H9 (cell line): ENCODE measurements around the gene KLKB1. TPM values are rescaled to one million over a fixed set of nuclear protein-coding genes. Genes with fewer than 3 reads are reported as not detected.

Experiments used
- DNase-seq: peaks from one replicate; pipeline ENCODE4 v3.0.0-alpha.2; 2017
- H2AFZ ChIP-seq: one replicate; pipeline ENCODE4 v1.6.1; 2013; ENCODE audit warnings: mild to moderate bottlenecking, low read length, control low read depth, moderate library complexity
- H2AK5ac ChIP-seq: 2 replicates; pipeline ENCODE4 v1.6.1; 2013; ENCODE audit warnings: low read length, control low read depth, mixed read lengths; ENCODE audit not compliant: insufficient read length
- H2BK120ac ChIP-seq: one replicate; pipeline ENCODE4 v1.6.1; 2013; ENCODE audit warnings: low read depth, mild to moderate bottlenecking, low read length, control low read depth, inconsistent platforms; ENCODE audit not compliant: poor library complexity, severe bottlenecking
- H2BK12ac ChIP-seq: 2 replicates; pipeline ENCODE4 v1.6.1; 2013; ENCODE audit warnings: low read length, control low read depth, mixed read lengths, low read depth; ENCODE audit not compliant: insufficient read length
- H2BK15ac ChIP-seq: 2 replicates; pipeline ENCODE4 v1.6.1; 2013; ENCODE audit warnings: low read depth, low read length, control low read depth
- H2BK20ac ChIP-seq: one replicate; pipeline ENCODE4 v1.6.1; 2013; ENCODE audit warnings: low read depth, mild to moderate bottlenecking, low read length, control low read depth, inconsistent platforms; ENCODE audit not compliant: poor library complexity, severe bottlenecking
- H2BK5ac ChIP-seq: 2 replicates; pipeline ENCODE4 v1.6.1; 2013; ENCODE audit warnings: low read length, control low read depth, mixed read lengths; ENCODE audit not compliant: insufficient read length
- H3K14ac ChIP-seq: 2 replicates; pipeline ENCODE4 v1.6.1; 2013; ENCODE audit warnings: low read length, control low read depth; ENCODE audit not compliant: insufficient read depth
- H3K18ac ChIP-seq: 2 replicates; pipeline ENCODE4 v1.6.1; 2013; ENCODE audit warnings: low read depth, mild to moderate bottlenecking, mixed read lengths, low read length, control low read depth; ENCODE audit not compliant: insufficient read length
- H3K23ac ChIP-seq: 2 replicates; pipeline ENCODE4 v1.6.1; 2013; ENCODE audit warnings: low read length, control low read depth, mixed read lengths, low read depth; ENCODE audit not compliant: insufficient read length
- H3K23me2 ChIP-seq: 2 replicates; pipeline ENCODE4 v1.6.1; 2013; ENCODE audit warnings: low read depth, mild to moderate bottlenecking, mixed read lengths, low read length, control low read depth; ENCODE audit not compliant: insufficient read length, poor library complexity, severe bottlenecking
- H3K27ac ChIP-seq: 2 replicates; pipeline ENCODE4 v1.5.1; 2013; ENCODE audit warnings: low read length, control low read depth, mixed read lengths, low read depth; ENCODE audit not compliant: insufficient read length
- H3K27me3 ChIP-seq: 2 replicates; pipeline ENCODE4 v1.6.1; 2013; ENCODE audit warnings: low read length, control low read depth, inconsistent platforms; ENCODE audit not compliant: insufficient read depth
- H3K4ac ChIP-seq: 2 replicates; pipeline ENCODE4 v1.6.1; 2013; ENCODE audit warnings: low read depth, mild to moderate bottlenecking, control low read depth, inconsistent platforms, low read length, moderate library complexity
- H3K4me1 ChIP-seq: 2 replicates; pipeline ENCODE4 v1.6.1; 2013; ENCODE audit warnings: low read length, control low read depth, inconsistent platforms; ENCODE audit not compliant: insufficient read depth
- H3K4me2 ChIP-seq: 2 replicates; pipeline ENCODE4 v1.6.1; 2013; ENCODE audit warnings: low read length, control low read depth, mixed read lengths; ENCODE audit not compliant: insufficient read length, insufficient read depth
- H3K56ac ChIP-seq: 2 replicates; pipeline ENCODE4 v1.6.1; 2013; ENCODE audit warnings: low read depth, mild to moderate bottlenecking, mixed read lengths, low read length, control low read depth; ENCODE audit not compliant: insufficient read length
- H3K79me1 ChIP-seq: 2 replicates; pipeline ENCODE4 v1.6.1; 2013; ENCODE audit warnings: low read depth, mild to moderate bottlenecking, moderate library complexity, low read length, control low read depth, inconsistent platforms; ENCODE audit not compliant: insufficient read depth, poor library complexity, severe bottlenecking
- H3K79me2 ChIP-seq: 2 replicates; pipeline ENCODE4 v1.6.1; 2013; ENCODE audit warnings: low read length, control low read depth, inconsistent platforms; ENCODE audit not compliant: insufficient read depth
- H3K9ac ChIP-seq: 2 replicates; pipeline ENCODE4 v1.6.1; 2013; ENCODE audit warnings: low read length, control low read depth, mixed read lengths; ENCODE audit not compliant: insufficient read length; ENCODE audit errors: extremely low read depth
- H3K9me3 ChIP-seq: one replicate; pipeline ENCODE4 v1.6.1; 2013; ENCODE audit warnings: low read depth, low read length, inconsistent platforms; ENCODE audit not compliant: control insufficient read depth
- H3T11ph ChIP-seq: one replicate; pipeline ENCODE4 v1.6.1; 2013; ENCODE audit warnings: mild to moderate bottlenecking, low read length, control low read depth, inconsistent platforms
- H4K20me1 ChIP-seq: one replicate; pipeline ENCODE4 v1.6.1; 2013; ENCODE audit not compliant: control insufficient read depth, insufficient read length, insufficient read depth
- H4K5ac ChIP-seq: 2 replicates; pipeline ENCODE4 v1.6.1; 2013; ENCODE audit warnings: low read depth, mild to moderate bottlenecking, mixed read lengths, low read length, control low read depth; ENCODE audit not compliant: insufficient read length
- H4K8ac ChIP-seq: replicated peaks from 2 replicates; pipeline ENCODE4 v1.6.1; 2013; ENCODE audit warnings: low read length, control low read depth, mixed read lengths, low read depth; ENCODE audit not compliant: insufficient read length
- H4K91ac ChIP-seq: 2 replicates; pipeline ENCODE4 v1.6.1; 2013; ENCODE audit warnings: low read depth, mild to moderate bottlenecking, moderate library complexity, mixed read lengths, low read length, control low read depth; ENCODE audit not compliant: insufficient read length
- H3K27ac Mint-ChIP-seq, 3 experiments: 2 replicates in 2 of 3; 3 replicates in 1 of 3; pipeline ENCODE4 v1.8.0; 2020 to 2021; ENCODE audit warnings: mixed read lengths in 3 of 3, mild to moderate bottlenecking in 1 of 3, moderate library complexity in 1 of 3
- H3K27me3 Mint-ChIP-seq: 2 replicates; pipeline ENCODE4 v1.8.0; 2021; ENCODE audit warnings: low read depth, mild to moderate bottlenecking, moderate library complexity, mixed read lengths
- H3K36me3 Mint-ChIP-seq, 3 experiments: 2 replicates in 2 of 3; 3 replicates in 1 of 3; pipeline ENCODE4 v1.8.0; 2020 to 2021; ENCODE audit warnings: low read depth in 3 of 3, mixed read lengths in 3 of 3; ENCODE audit not compliant: insufficient read depth in 1 of 3
- H3K4me1 Mint-ChIP-seq, 2 experiments: 2 replicates each; pipeline ENCODE4 v1.8.0; 2020; ENCODE audit warnings: mixed read lengths in 2 of 2
- H3K4me3 Mint-ChIP-seq, 2 experiments: 2 replicates in 1 of 2; 3 replicates in 1 of 2; pipeline ENCODE4 v1.8.0; 2020 to 2021; ENCODE audit warnings: mild to moderate bottlenecking in 2 of 2, mixed read lengths in 2 of 2, moderate library complexity in 1 of 2
- H3K9me3 Mint-ChIP-seq, 2 experiments: 2 replicates in 1 of 2; 3 replicates in 1 of 2; pipeline ENCODE4 v1.8.0; 2020; ENCODE audit warnings: mild to moderate bottlenecking in 2 of 2, mixed read lengths in 2 of 2, moderate library complexity in 1 of 2
- WGBS: extraction: QIAGEN DNeasy Blood & Tissue Kit; methylation state at CpG from one replicate; pipeline ENCODE4 v1.1.7; 2013; ENCODE audit warnings: missing lambda C conversion rate, low lambda C conversion rate, mixed read lengths; ENCODE audit not compliant: insufficient read length; ENCODE audit errors: extremely low coverage; 5-methylcytosine and 5-hydroxymethylcytosine counted together
- total RNA-seq: library from RNA; stranded (reverse); gene quantifications from 2 replicates; pipeline ENCODE4 v1.2.1, GENCODE V29; 2021
- TF ChIP-seq, protein P1 (sequence below): fragments of 200-600 bp; sonication (generic); conservative IDR thresholded peaks from 3 replicates; pipeline ENCODE4 v1.8.0; 2021; ENCODE audit warnings: antibody characterized with exemption, mild to moderate bottlenecking

Gene KLKB1
- total RNA-seq, 1 experiment from 2014 or later, result 21.8 TPM

GRCh38 chr4:186240452-186240847 is 13.1 kb downstream of the KLKB1 start:
- H3K4me1 ChIP-seq, result no peaks in the 10 kb centered on the region
- no peak overlapping the region for H4K5ac ChIP-seq
- H2BK120ac ChIP-seq, result no peak overlapping the region
- no peak overlapping the region for H2AFZ ChIP-seq
- H2BK20ac ChIP-seq, result no peak overlapping the region
- no peak overlapping the region for H2AK5ac ChIP-seq
- WGBS, result no CpG with 5 or more reads among the region's 7 CpGs
- no peak overlapping the region for H2BK12ac ChIP-seq
- no peak overlapping the region for H4K8ac ChIP-seq
- H3K9me3 ChIP-seq, result no peaks in the 10 kb centered on the region
- H3K27ac ChIP-seq, result peak overlapping the region; percentile 3
- no peak for DNase-seq
- no peak overlapping the region for H3K4me2 ChIP-seq
- H3K23ac ChIP-seq, result no peak overlapping the region
- TF ChIP-seq, protein P1, sequence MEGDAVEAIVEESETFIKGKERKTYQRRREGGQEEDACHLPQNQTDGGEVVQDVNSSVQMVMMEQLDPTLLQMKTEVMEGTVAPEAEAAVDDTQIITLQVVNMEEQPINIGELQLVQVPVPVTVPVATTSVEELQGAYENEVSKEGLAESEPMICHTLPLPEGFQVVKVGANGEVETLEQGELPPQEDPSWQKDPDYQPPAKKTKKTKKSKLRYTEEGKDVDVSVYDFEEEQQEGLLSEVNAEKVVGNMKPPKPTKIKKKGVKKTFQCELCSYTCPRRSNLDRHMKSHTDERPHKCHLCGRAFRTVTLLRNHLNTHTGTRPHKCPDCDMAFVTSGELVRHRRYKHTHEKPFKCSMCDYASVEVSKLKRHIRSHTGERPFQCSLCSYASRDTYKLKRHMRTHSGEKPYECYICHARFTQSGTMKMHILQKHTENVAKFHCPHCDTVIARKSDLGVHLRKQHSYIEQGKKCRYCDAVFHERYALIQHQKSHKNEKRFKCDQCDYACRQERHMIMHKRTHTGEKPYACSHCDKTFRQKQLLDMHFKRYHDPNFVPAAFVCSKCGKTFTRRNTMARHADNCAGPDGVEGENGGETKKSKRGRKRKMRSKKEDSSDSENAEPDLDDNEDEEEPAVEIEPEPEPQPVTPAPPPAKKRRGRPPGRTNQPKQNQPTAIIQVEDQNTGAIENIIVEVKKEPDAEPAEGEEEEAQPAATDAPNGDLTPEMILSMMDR, result no peak
- no peak overlapping the region for H3K9ac ChIP-seq
- peaks cover 9% of the 10 kb centered on the region; the same call in 1 of the 2 replicates for H3K79me2 ChIP-seq
- no peak overlapping the region for H3K56ac ChIP-seq
- Mint-ChIP-seq H3K9me3 (no peaks in the 10 kb centered on the region; a peak in 3 of 5 replicates), H3K4me1 (peaks cover 3 to 11% of the 10 kb centered on the region in 2 experiments; a peak in 2 of 4 replicates), H3K27me3 (no peaks in the 10 kb centered on the region; the same call in none of the 2 replicates), H3K4me3 (0 out of 5 replicates have a peak overlapping the region, but pooled peaks of 1 of the 2 experiments have one; percentile 4), H3K36me3 (peaks cover 0 to 6% (median 3%) of the 10 kb centered on the region in 3 experiments; a peak in 4 of 7 replicates), H3K27ac (peak overlapping the region in 1 of 3 experiments; percentile 68; a peak in 5 of 7 replicates)
- H3T11ph ChIP-seq, result no peak overlapping the region
- H4K20me1 ChIP-seq, result peaks cover 2% of the 10 kb centered on the region
- H2BK5ac ChIP-seq, result no peak overlapping the region
- no peak overlapping the region for H4K91ac ChIP-seq
- H3K18ac ChIP-seq, result no peak overlapping the region
- no peak overlapping the region for H3K14ac ChIP-seq
- peaks cover 3% of the 10 kb centered on the region for H3K23me2 ChIP-seq
- H3K79me1 ChIP-seq, result no peaks in the 10 kb centered on the region
- no peak overlapping the region for H3K4ac ChIP-seq
- no peaks in the 10 kb centered on the region for H3K27me3 ChIP-seq
- no peak overlapping the region for H2BK15ac ChIP-seq
